HG03432 (cell line): ENCODE results near the gene HOXA3.

Experiments used
- ATAC-seq: cut with Tn5 transposase; IDR thresholded peaks from one replicate; pipeline ENCODE4 v1.9.1; 2021; ENCODE audit warnings: mild to moderate bottlenecking, moderate library complexity; ENCODE audit not compliant: unreplicated experiment

The HOXA3 gene

GRCh38 chr7:27151931-27152815, at the start of gene HOXA3:
HOXA3 (minus strand) TSS chr7:27152583; CDS start chr7:27110640, 41,943 bp downstream.
- ATAC-seq: no peak

DNA sequence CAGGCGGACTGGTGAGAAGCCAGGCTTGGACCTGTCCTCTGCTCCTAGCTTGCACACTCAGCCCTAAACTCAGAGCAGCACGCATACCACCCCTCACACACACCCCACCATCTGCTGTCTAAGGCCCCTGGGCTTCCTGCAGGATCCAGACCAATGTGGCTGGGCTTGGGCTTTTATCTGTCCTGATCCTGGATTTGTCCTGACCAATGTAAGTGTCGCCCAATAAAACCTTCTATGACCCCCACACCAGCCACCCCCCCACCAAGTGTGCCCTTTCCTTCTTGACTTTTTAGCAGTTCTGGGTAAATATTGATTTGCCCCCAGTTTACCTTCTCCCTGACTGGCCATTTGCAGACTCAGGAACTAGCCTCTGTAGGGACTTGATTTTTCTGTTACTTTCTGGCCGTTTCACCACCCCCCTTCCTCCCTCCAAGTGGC, 49.2 kb upstream of the HOXA3 start:
- no peak for ATAC-seq

GRCh38 chr7:27200761-27201579, 48.6 kb upstream of the HOXA3 start:
- no peak for ATAC-seq

GRCh38 chr7:27199849-27200760, 47.7 kb upstream of the HOXA3 start, which contains the start of gene HOXA13:
HOXA13 (minus strand) TSS chr7:27200091; CDS start chr7:27200077, 14 bp downstream.
- peak; percentile 67 for ATAC-seq

- no peak for ATAC-seq
These were observed 46.8 kb upstream of the HOXA3 start for GRCh38 chr7:27198871-27199801.

DNA sequence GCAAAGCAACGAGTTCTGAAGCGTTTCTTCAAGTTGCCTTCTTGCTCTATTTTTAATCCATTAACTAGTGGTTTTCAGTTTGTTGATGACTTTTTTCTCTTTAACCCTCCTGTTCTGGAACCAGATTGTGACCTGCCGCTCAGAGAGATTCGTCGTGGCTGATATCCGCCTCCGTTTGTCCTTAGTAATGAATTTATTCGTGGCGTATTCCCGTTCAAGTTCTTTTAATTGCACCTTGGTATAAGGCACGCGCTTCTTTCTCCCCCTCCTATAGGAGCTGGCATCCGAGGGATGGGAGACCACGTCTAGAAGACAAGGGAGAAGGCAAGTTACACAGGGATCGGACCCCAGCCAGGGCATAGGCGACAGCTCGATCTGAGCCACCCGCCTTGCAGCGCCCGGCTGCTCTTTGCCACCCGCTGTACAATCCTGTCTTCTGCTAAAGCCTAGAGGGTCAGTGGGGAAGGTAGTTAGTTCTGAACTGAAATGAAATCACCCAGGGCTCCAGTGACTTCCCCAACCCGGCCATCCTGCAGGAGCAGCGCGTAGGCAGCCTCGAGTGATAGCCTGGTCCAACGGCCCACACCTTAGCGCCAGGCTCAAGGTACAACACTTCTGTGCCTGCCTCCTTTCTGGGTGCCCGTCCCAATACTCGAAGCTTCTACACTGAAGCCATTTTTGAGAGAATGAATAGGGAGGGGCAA, 45.9 kb upstream of the HOXA3 start:
- no peak for ATAC-seq

DNA sequence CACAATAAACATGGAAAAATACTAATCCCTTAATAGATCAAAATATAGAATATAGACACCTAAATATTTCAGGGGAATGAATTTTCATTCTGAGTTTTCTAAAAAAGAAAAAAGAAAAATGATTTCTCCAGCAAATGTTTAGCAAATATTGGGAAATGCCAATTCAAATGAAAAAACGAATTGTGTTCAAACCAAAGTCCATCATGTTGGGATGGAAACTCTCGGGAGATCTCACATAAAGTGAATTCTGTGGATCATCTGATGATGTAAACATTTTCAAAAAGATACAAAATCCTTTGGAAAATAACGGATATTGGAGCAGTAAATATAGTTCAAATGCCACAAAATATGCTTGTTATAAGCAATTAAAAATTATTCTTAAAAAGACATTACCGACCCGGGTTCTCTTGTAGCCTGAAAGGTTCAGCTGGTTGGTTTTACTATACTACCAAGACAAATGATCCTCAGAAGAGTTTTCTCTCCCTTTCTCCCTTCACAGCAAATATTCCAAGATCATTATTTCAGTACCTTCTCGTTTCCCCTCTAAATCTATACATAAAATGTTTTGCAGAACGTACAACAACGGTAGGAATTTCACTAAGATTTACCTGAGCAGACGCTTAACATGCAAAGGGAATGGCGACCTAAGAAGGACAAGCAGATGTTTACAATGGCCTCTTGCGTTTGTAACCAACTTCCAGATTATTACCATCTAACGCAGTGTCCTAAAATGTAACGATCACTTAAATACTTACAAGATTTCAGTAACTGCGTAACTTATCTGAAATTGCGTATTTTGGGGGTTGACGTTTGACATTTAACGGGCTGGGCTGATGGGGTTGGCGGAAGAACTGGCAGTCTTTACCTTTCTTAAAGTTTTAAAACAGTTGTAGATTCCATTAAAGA, 45.0 kb upstream of the HOXA3 start:
- ATAC-seq: no peak

DNA sequence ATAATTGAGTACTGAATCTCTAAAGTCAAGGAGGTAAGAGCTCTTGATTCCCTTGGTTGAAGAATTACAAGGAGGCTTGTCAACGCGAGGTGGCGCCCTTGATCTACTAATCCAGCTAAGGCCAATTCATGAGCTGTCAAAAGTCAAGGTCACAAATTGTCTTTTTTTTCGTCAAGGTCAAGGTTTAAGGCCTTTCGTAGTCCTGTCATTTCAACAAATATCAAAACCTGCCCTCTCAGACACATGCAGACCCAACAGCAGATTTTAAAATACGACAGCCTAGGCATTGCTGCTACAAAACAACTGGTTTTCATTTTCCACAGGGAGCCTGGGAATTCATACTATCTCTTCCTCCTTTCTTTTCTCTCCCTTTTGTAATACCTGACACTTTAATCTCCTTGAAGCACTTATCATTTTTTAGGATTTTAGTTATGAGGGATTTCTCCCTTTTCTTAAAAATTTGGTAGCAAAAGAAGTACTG, 43.9 kb upstream of the HOXA3 start:
- ATAC-seq: no peak

GRCh38 chr7:27194686-27195379, 42.5 kb upstream of the HOXA3 start:
- no peak for ATAC-seq

GRCh38 chr7:27194002-27194352, 41.6 kb upstream of the HOXA3 start:
- ATAC-seq: no peak

- ATAC-seq: no peak
These were observed 41.1 kb upstream of the HOXA3 start for GRCh38 chr7:27193335-27194001.

GRCh38 chr7:27192546-27193334, 40.4 kb upstream of the HOXA3 start:
- ATAC-seq: no peak

DNA sequence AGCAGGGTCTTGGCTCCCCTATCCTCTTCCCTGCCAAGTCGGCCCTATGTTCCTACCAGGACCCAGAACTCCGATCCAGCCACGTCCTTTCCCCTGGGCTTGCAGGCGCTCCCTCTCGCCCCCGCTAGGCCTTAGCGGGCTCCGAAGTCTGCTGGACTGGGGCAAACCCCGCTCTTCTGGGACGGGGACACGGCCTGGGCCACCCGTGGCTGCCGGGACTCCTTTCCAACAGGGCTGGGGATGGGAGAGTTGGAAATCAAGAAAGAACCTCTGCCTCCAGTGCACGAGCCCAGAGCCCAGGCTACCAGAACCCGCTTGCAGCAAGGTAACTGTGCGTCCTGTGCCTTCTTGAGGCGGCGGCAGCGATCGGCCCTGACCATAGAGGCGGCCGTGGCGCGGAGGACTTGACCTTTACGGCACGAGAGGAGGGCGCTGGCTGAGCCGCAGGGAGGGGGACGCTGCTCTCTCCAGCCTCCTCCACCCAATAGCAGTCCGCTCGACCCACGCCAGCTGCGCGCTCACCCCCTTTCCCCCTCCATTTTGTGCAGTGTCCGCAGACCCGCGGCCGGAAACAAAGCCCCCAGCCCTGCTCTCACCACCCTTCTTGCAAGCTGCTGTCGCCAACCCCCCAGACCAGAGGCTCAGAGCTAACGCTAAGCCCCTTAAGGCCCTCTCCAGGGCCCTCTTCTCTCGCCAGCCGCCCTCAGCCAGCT, 39.6 kb upstream of the HOXA3 start:
- ATAC-seq: no peak

DNA sequence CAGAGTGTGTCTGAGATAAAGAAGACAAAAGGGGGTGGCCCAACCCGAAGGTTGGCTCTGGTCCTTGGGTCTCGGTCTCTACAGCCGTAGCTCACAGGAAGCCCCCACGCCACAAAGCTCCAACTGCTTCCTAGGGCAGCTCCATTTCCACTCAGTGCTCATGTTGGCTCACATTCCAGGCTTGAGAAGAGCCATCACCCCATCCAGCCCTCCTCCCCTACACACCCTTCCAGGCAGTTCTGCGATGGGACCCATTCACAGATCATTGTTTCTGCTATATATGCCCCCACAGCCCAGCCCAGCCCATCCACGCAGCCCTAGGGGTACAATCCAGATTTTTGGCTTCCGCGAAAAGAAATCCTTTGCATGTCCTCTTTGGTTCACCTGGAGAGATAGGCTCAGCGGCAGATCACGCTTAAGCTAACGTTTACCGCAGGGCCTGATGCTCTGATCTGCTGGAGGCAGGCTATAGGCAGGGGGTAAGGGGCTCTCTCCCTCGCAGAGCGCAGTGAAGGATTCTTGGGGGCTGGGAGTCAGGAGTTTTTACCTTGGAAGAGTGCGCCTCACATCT, 38.9 kb upstream of the HOXA3 start:
- ATAC-seq: no peak
